Aorta (tissue), 5 donors: ENCODE results near the gene CFDP1. TPM values are rescaled to one million over a fixed set of nuclear protein-coding genes. Genes with fewer than 3 reads are reported as not detected.
"Not testable (repeated sequence)": the region's sequence is repeated elsewhere in the genome, so short reads cannot be mapped to it uniquely, and the experiment has no call there.

Experiments
- ATAC-seq: fragments of 200-7000 bp; cut with Tn5 transposase; one replicate; pipeline ENCODE4 v1.9.1; 2022; ENCODE audit warnings: moderate library complexity; ENCODE audit not compliant: low FRiP score
- DNase-seq, 2 donors: peaks; one replicate each; pipeline ENCODE4 v3.0.0-alpha.2; 2020
- H3K27ac ChIP-seq, 2 donors: one replicate each; pipeline ENCODE4 v1.5.1; 2013; ENCODE audit warnings: low read length in 2 of 2, mild to moderate bottlenecking in 2 of 2, moderate library complexity in 2 of 2, control low read depth in 1 of 2, inconsistent platforms in 1 of 2, low read depth in 1 of 2
- H3K27me3 ChIP-seq, 2 donors: one replicate each; pipeline ENCODE4 v1.6.1; 2013; ENCODE audit warnings: control low read depth in 1 of 2, low read length in 1 of 2, mild to moderate bottlenecking in 1 of 2, moderate library complexity in 1 of 2; ENCODE audit not compliant: insufficient read depth in 2 of 2, control insufficient read depth in 1 of 2
- H3K36me3 ChIP-seq, 2 donors: one replicate each; pipeline ENCODE4 v1.6.1; 2013; ENCODE audit warnings: control low read depth in 1 of 2, low read length in 1 of 2, mild to moderate bottlenecking in 1 of 2; ENCODE audit not compliant: insufficient read depth in 2 of 2, control insufficient read depth in 1 of 2
- H3K4me1 ChIP-seq, 2 donors: one replicate each; pipeline ENCODE4 v1.6.1; 2013; ENCODE audit warnings: low read length in 2 of 2, control low read depth in 1 of 2, mild to moderate bottlenecking in 1 of 2, moderate library complexity in 1 of 2; ENCODE audit not compliant: insufficient read depth in 2 of 2, control insufficient read depth in 1 of 2
- H3K4me3 ChIP-seq, 2 donors: one replicate each; pipeline ENCODE4 v1.5.1; 2013; ENCODE audit warnings: low read length in 2 of 2, control low read depth in 1 of 2, mild to moderate bottlenecking in 1 of 2
- H3K9me3 ChIP-seq: one replicate; pipeline ENCODE4 v1.6.1; 2013; ENCODE audit warnings: mild to moderate bottlenecking, low read length; ENCODE audit not compliant: control insufficient read depth
- WGBS, 2 donors: extraction: QIAGEN DNeasy Blood & Tissue Kit; methylation state at CpG; one replicate each; pipeline ENCODE4 v1.1.7; 2013; 5-methylcytosine and 5-hydroxymethylcytosine counted together
- intact Hi-C, 2 donors: fragments of 100-400 bp; cut with DNase I; formaldehyde crosslinking; loops; one replicate each; pipeline versions ENCODE4 v1.14.2 to v1.15.0; 2022
- polyA plus RNA-seq, 2 donors: library from polyadenylated mRNA; stranded (reverse); fragments of 200-250 nt; gene quantifications; one replicate each; pipeline ENCODE4 v1.2.3, GENCODE V29; 2013
- total RNA-seq, 2 donors: library from RNA; stranded (reverse); fragmentation: NEBNext Ultra II Directional; extraction: Animal tissue kit (Norgen Biotek cat#: 25700); gene quantifications; one replicate each; pipeline ENCODE4 v1.2.1, GENCODE V29; 2021
- donor health status: healthy with polysubstance abuse.
- donor health status: Bipolar disorder and iron deficiency.
- donor health status: DM: no; HTN: no; CAD: no.
- donor health status: DM: no; HTN: no; CAD: no.
- donor health status: DM: yes; HTN: yes; CAD: no.

Gene CFDP1
- total and polyA plus RNA-seq, 4 donors: 52.8 to 111 (median 57.5) TPM

DNA sequence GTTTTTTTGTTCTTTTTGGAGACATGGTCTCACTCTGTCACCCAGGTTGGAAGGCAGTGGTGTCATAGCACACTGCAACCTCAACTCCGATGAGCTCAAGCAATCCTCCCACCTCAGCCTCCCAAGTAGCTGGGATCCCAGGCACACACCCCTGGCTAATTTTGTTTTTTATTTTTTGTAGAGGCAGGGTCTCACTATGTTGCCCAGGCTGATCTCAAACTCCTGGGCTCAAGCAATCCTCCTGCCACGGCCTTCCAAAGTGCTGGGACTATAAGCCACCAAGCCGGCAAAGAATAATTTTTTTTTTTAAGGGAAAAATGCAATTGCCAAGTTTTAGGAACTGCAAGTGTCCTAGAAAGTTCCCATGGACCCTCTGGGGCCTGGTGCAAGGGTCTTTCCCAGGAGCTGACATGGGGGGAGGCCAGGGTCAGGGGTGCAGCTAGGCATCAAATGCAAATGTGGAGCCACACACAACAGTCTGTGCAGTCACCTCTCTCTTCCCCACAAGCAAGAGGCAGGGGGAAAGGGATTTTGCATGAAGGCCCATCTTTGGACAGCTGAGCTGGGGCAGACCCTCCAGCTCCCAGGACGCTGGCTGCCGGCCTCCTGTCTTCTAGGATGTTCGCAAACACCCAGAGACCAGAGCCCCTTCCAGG is 161.7 kb downstream of the CFDP1 start:
- ATAC-seq (no peak), DNase-seq (no peak)
- Histone ChIP-seq H3K4me3 (no peak overlapping the region), H3K4me1 (no peaks in the 10 kb centered on the region), H3K27ac (no peak overlapping the region), H3K36me3 (no peaks in the 10 kb centered on the region), H3K27me3 (no peaks in the 10 kb centered on the region), H3K9me3 (no peaks in the 10 kb centered on the region)
- WGBS, 2 donors: 90% methylated on average over 6 of the region's 6 CpGs
- intact Hi-C loops: no loop called here

DNA sequence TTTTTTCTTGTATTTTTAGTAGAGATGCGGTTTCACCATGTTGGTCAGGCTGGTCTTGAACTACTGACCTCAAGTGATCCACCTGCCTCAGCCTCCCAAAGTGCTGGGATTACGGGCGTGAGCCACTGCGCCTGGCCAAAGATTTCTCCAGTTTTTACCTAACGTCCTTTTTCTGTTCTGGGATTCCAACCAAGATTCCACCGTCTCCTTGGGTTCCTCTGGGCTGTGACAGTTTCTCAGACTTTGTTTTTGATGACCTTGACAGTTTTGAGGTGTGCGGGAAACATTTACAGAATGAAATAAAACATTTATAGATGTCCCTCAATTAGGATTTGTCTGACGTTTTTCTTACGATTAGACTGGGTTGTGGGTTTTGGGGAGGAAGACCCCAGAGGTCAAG is 163.9 kb downstream of the CFDP1 start:
- not testable (repeated sequence) for ATAC-seq, H3K27me3 ChIP-seq, DNase-seq, H3K4me1 ChIP-seq, H3K4me3 ChIP-seq, H3K27ac ChIP-seq, H3K36me3 ChIP-seq, H3K9me3 ChIP-seq
- 76 to 86% methylated on average over 9 of the region's 9 CpGs for WGBS, 2 donors
- intact Hi-C loops: loop anchor here in 1 of 2 donors (5.0 kb wide), 1 partner anchor 33 kb away; no protein-coding TSS in a partner anchor

DNA sequence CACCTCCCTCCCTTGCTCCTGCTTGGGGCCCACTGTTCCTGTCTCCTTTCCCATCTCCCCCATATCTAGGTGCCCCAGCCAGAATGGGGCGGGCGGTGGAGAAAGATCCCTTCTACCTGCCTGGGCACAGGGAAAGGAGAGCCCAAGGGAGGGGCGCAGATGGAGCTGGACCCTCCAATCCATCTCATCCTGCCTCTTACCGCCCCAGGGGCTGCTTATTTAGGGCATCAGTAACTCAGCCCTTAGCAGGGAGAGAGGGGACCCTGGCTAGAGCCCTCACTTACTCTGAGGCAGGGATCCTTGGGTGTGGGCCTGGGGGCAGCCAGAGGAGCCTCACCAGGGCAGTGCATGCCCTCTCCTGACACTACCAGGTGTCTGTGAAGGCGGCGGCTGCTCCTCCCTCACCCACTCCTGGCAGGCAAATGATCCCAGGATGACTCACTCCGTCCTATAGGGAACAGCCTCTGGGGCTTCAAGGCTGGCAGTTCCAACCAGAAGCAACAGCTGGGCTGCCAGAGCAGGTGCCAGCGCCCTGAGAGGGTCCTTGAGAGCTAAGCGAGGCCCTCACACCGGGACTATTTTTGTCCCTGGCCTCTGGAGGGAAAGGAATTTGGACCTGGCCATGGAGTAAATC is 165.6 kb downstream of the CFDP1 start:
- Histone ChIP-seq H3K36me3 (no peaks in the 10 kb centered on the region), H3K27me3 (no peaks in the 10 kb centered on the region), H3K4me1 (peaks cover 0 to 2% of the 10 kb centered on the region in 2 donors), H3K4me3 (no peak overlapping the region), H3K9me3 (no peaks in the 10 kb centered on the region), H3K27ac (peak overlapping the region in 1 of 2 donors; percentile 25)
- WGBS, 2 donors: 35 to 36% methylated on average over 10 of the region's 10 CpGs
- DNase-seq (peak in 1 of 2 donors; percentile 60), ATAC-seq (no peak)
- intact Hi-C loops: loop anchor here in 1 of 2 donors (5.0 kb wide), 1 partner anchor 35 kb away; no protein-coding TSS in a partner anchor

DNA sequence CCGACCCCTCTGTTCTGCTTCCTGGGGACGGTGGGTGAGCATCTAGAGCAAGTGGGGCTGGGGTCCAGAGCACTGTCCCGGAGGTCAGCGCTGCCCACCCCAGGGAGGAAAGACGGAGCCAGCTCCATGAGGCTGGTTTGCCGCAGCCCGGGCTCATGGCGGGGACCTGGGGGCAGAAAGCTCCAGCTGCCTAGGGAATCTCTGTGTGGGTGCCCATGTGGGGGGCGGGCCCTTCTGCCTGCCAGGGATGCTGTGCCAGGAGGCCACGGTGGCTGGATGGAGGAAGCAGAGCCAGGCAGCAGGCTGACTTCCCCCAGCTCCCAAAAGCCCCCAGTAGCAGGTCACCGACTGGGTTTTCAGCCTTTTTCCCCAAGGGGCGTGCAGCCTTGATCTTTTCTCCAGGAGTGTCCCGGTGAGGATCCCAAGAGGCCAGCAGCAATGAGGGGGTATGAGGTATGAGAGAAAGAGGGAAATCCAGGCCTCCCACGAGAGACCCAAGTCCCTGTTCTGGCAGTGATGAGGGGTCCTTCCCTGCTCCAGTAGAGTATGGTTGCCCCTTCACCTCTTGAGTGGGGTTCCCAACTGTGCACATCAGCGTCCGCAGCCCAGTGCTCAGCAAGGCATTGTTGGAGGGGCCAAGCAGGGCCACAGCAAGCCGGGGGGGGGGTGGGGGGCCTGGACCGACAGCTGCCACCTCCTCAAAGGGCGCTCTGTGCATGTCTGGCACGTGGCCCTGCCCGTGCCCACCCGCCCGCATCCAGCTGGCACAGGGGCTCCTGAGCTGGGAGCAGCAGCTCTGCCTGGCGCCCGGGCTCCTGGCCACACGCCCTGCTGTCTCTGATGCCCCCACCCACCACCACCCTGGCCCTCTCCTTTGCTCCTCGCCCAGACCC is 166.3 kb downstream of the CFDP1 start:
- 57 to 65% methylated on average over 21 to 27 of the region's 27 CpGs for WGBS, 2 donors
- peak in 1 of 2 donors; percentile 44 for DNase-seq
- intact Hi-C loops: loop anchor here in 1 of 2 donors (5.0 kb wide), 1 partner anchor 35 kb away; no protein-coding TSS in a partner anchor

DNA sequence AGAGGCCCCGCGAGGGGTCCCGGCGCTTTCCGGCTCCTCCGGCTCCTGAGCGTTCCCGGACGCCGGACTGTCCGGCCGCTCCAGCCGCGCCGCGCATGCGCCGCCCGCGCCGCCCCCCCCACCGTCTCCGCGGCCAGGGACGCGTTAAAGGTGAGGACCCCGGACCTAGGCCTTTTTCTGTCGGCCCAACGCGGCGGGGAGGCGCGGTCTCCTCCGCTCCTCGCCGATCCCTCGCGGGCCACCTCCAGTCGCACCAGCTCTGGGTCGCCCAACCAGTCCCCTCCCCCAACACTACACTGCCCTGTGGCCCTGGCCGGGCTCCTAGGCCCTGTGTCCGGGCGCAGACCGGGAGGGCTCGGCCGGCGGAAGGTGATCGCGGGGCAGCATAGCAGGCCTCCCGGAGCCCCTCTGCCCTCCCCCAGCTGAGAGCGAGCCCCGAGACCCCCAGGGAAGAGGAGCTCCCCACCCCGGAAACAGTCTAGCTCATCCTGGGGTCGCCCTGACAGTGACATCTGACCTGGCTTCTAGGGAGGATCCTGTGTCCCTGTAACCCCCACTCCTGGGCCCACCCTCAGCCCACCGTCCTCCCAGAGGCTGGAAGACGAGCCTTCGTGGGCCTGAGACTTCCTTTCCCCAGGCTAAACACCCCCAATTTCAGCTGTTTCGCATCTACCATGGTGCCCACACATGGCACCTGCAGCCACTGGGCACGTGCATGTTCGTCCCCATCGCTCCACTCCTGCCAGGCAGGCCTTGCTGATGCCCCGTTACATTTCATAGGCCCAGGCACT is 167.2 kb downstream of the CFDP1 start:
- intact Hi-C loops: loop anchor here in 1 of 2 donors (5.0 kb wide), 1 partner anchor 36 kb away; no protein-coding TSS in a partner anchor
- H3K4me3 ChIP-seq: peak overlapping the region; percentile 93 to 97

More for the DNA sequence above, 166.3 kb downstream of the CFDP1 start:
- Histone ChIP-seq H3K27me3 (no peaks in the 10 kb centered on the region), H3K9me3 (no peaks in the 10 kb centered on the region), H3K36me3 (no peaks in the 10 kb centered on the region), H3K27ac (no peak overlapping the region), H3K4me1 (peaks cover 0 to 2% of the 10 kb centered on the region in 2 donors), H3K4me3 (no peak overlapping the region)
- ATAC-seq: no peak

DNA sequence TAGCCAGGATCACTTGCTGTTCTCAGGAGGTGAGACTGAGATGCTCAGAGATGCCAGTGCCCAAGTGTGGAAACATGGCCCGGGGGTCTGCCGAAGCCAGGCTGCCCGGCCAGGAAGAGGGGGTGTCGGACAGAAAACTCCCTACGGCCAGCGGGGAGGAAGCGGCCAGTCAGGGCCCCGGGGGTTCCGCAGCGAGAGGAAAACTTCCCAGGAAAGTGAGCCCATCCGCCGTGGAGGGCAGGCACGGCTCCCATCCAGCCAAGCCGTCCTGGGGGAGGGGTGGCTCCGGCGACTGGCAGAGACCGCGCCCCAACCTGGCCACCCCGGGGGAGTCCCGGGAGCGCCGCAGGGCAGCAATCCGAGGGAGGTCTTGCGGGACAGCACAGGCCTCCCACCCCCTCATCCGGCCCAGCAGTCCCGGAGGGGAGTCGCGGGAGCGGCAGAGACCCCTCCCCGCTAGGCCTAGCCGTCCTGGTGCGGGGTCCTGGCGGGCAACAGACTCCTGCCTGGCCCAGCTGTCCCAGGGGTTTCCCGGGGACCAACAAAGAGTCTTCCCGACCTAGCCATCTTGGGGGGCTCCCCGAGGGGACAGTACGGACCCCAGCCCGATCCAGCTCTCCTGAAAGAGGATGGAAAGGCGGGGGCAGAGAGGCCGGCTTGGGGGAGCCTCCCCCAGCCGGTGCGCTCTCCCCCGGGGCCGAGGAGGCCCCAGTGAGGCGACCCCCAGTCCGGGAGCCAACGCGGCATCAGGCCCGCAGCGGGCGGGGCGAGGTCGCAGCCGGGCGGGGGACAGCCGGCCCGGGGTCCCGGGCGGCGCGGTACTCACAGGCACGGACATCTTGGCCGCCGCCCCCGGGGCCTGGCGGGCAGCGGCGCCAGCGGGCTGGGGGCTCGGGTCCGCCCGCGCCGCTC is 168.0 kb downstream of the CFDP1 start:
- H3K36me3 ChIP-seq: no peaks in the 10 kb centered on the region
- ATAC-seq: peak; percentile 53
- H3K4me1 ChIP-seq: peaks cover 0 to 2% of the 10 kb centered on the region in 2 donors
- peak overlapping the region; percentile 93 to 97 for H3K4me3 ChIP-seq
- peak; percentile 68 to 87 for DNase-seq
- H3K27me3 ChIP-seq: no peaks in the 10 kb centered on the region
- intact Hi-C loops: loop anchor here in 1 of 2 donors (5.0 kb wide), 1 partner anchor 37 kb away; no protein-coding TSS in a partner anchor
- H3K27ac ChIP-seq: peak overlapping the region; percentile 86 to 95
- WGBS, 2 donors: 1% methylated on average over 55 to 74 of the region's 74 CpGs
- H3K9me3 ChIP-seq: no peaks in the 10 kb centered on the region

More for the DNA sequence above, 167.2 kb downstream of the CFDP1 start:
- no peaks in the 10 kb centered on the region for H3K9me3 ChIP-seq
- H3K4me1 ChIP-seq: peaks cover 0 to 2% of the 10 kb centered on the region in 2 donors
- peak overlapping the region; percentile 86 to 95 for H3K27ac ChIP-seq
- DNase-seq: peak; percentile 76 to 91
- no peaks in the 10 kb centered on the region for H3K36me3 ChIP-seq
- WGBS, 2 donors: 10 to 12% methylated on average over 54 to 62 of the region's 62 CpGs
- ATAC-seq: peak; percentile 60
- no peaks in the 10 kb centered on the region for H3K27me3 ChIP-seq

DNA sequence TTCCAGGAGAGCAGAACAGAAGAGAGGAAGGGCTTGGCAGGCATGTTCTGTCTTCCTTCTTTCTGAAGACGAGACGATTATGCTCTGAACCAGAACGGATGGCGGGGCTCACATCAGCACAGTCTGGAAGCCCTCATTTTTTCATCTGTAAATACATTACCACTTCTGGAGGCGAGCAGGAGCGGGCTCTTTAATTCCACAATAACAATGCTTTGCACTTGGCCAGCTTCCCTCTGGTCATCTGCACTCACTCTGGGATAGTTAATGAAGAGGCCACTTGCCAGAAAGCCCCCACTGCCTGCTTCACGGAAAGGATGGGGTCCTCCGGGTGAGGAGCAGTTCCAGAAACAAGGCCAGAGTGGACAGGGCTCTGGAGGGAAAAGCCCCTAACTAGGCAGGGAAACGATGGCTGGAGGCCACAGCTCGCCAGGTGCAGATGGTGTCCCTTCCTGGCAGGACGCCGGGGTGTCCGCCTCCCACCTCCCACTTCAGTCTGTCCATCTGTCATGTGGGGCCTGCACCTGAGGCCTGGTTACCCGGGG is 168.8 kb downstream of the CFDP1 start:
- Histone ChIP-seq H3K27ac (peak overlapping the region; percentile 45 to 86), H3K4me1 (peaks cover 0 to 2% of the 10 kb centered on the region in 2 donors), H3K4me3 (peak overlapping the region; percentile 93 to 97), H3K36me3 (no peaks in the 10 kb centered on the region), H3K27me3 (no peaks in the 10 kb centered on the region), H3K9me3 (no peaks in the 10 kb centered on the region)
- intact Hi-C loops: no loop called here
- WGBS, 2 donors: 3 to 6% methylated on average over 14 of the region's 14 CpGs
- DNase-seq (peak in 1 of 2 donors; percentile 47), ATAC-seq (peak; percentile 15)
